Stimulated activated CD4-positive, alpha-beta T cell treated with anti-CD3 and anti-CD28 coated beads, Interleukin-15, amount 100 ng/mL, for 48 hours (primary cell): ENCODE measurements around the gene ZNF70.

Experiments
- DNase-seq, 2 donors: peaks; one replicate each; pipeline ENCODE4 v3.0.0-alpha.2; 2020; ENCODE audit warnings: low read depth in 2 of 2

ZNF70 gene

GRCh38 chr22:23750714-23751440 lies at the start of gene ZNF70:
Gene ZNF70 (minus strand): TSS chr22:23751112. CDS start chr22:23745140, 5,972 bp downstream.
- peak; percentile 58 to 76 for DNase-seq

GRCh38 chr22:23796461-23796860 lies 45.5 kb upstream of the ZNF70 start:
- no peak for DNase-seq

- no peak for DNase-seq
These were observed 42.4 kb upstream of the ZNF70 start for GRCh38 chr22:23793326-23793725.

- no peak for DNase-seq
These were observed 41.1 kb upstream of the ZNF70 start for GRCh38 chr22:23791738-23792645.

DNA sequence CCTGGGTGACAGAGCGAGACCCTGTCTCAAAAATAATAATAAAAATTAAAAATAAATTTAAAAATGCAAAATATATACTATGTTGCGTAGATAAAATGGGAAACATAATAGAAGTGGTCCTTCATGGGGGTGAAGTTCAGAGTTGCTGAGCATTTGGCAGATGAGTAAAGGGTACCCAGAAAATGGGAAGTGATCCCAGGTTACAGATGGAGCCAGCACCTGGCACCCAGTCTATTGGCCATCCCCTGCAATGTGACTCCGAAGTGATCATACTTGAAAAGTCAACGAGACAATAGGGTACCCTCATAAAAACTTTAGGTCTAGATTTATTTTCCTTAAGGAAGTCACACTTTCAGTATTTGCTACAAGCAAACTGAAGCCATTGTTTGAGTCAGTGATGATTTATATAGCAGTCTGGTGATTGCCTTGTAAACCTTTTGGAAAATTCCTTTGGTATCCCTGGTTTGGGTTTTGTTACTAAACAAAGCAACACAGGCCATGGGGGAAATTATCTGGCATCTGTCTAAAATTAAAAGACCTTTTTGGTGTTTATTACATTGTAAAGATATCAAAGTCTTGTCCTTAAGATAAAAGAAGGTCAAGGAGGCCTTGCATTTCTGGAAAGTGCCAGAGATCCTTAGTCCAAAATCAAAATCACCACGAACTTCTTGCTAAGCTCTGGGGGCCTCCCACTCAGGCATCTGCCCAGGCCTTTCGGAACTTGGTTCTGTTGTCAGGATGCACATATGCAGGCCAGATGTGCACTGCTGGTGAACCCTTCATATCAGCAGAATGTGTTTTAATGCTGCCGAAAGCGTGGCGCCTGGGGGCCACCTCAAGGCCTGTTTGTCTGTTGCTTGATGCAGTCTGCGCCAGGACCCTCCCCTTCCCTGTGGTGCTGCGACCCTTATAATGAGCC lies 40.2 kb upstream of the ZNF70 start:
- DNase-seq = no peak

- no peak for DNase-seq
These were observed 38.7 kb upstream of the ZNF70 start for GRCh38 chr22:23789638-23790037.

GRCh38 chr22:23789121-23789520 lies 38.2 kb upstream of the ZNF70 start:
- DNase-seq = no peak

GRCh38 chr22:23787910-23788309 lies 37.0 kb upstream of the ZNF70 start:
- no peak for DNase-seq

DNA sequence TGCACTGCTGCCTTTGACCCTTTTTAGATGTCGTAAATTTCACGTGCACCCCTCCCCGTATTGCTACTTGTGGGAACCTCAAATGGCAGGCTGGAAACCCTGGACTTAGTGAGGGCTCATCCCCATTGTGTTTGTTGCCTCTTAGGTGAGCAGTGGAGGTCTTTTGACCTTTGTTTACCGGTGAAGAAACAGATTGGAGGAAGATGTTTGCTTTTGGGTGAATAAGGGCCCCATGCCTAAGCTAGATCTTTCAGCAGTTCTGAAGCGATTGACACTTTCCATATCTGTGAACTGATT lies 36.6 kb upstream of the ZNF70 start:
- no peak for DNase-seq

GRCh38 chr22:23786752-23787599 lies 36.1 kb upstream of the ZNF70 start, which contains the start of gene SMARCB1:
Gene SMARCB1 (plus strand): TSS chr22:23786966. CDS start chr22:23787170, 204 bp downstream.
- DNase-seq = peak; percentile 83 to 87

DNA sequence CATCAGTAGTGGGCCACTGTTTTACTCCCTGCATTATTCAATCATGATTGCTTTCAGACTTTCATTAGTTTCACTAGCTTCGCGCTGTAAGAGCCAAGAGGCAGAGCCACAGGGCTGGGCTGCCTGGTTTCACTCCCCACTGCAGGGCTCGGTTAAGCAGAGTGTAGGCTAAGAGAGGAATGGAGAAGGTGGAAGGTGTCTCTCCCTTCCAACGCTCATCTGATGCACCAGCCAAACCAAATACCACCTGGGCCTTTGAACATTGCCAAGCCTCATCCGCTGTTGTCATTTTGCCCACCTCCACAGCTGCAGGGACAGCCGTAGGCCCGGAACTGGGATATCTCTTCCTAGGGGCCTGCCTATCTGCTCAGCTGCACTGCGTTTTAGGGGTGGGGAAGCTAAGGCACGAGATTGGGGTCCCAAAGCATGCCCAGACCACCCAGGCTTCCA lies 35.4 kb upstream of the ZNF70 start:
- DNase-seq = no peak

DNA sequence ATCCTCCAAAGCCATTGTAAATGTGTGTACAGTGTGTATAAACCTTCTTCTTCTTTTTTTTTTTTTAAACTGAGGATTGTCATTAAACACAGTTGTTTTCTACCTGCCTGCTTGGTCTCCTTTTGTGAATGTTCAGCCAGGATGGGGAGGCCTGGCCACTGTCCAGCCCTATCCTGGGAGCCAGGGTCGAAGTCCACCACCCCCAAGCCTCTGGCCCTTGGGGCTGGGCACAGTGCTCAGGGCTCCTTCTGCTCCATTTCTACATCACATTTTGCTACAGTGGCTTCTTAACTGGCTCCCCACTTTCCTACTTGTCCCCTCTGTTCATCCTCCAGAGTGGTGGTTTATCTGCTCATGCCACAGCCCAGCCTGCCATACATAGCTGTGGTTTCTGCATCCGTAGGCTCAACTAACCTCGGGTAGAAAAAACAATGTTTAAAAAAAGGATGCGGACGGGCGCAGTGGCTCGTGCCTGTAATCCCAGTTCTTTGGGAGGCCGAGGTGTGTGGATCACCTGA lies 33.4 kb upstream of the ZNF70 start:
- no peak for DNase-seq

GRCh38 chr22:23783265-23784150 lies 32.6 kb upstream of the ZNF70 start:
- no peak for DNase-seq

GRCh38 chr22:23782703-23783102 lies 31.8 kb upstream of the ZNF70 start:
- no peak for DNase-seq

DNA sequence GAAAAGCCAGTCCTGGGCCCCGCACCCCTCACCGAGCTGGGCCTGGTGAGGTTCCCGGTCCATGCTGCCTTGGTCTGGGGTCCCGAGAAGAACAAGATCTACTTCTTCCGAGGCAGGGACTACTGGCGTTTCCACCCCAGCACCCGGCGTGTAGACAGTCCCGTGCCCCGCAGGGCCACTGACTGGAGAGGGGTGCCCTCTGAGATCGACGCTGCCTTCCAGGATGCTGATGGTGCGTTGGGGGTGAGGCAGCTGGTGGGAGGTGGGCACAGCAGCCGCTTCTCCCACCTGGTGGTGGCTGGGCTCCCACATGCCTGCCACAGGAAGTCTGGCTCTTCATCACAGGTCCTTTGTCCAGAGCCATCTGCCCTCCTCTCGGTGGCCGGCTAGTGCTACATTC lies 31.3 kb upstream of the ZNF70 start:
- DNase-seq = no peak

DNA sequence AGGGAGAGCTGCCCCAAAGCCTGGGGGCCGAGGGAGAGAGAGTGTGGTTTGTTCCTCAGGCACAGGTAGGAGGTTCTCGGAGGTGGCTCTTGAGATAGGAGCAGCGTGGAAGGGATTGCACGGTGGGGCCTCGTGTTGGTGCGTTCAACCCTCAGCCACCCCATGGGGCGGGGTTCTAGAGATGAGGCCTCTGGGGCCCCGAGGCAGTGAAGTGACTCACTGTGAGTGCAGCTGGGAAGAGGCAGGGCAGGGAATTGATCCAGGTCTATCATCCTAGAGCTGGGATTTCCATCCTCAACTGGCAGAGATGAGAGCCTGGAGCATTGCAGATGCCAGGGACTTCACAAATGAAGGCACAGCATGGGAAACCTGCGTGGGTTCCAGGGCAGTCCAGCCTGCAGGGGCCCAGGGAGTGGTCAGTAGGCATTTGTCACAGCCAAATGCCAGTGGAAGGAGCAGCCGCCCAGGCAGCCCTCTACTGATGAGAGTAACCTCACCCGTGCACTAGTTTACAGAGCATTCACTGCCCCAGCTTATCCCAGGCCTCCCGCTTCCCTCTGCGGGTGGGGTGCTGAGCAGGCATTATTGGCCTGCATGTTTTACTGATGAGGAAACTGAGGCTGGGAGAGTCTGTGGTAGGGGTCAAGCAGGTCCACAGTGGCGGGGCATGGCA lies 30.7 kb upstream of the ZNF70 start:
- DNase-seq = no peak

- DNase-seq = no peak
These were observed 30.2 kb upstream of the ZNF70 start for GRCh38 chr22:23781065-23781464.

DNA sequence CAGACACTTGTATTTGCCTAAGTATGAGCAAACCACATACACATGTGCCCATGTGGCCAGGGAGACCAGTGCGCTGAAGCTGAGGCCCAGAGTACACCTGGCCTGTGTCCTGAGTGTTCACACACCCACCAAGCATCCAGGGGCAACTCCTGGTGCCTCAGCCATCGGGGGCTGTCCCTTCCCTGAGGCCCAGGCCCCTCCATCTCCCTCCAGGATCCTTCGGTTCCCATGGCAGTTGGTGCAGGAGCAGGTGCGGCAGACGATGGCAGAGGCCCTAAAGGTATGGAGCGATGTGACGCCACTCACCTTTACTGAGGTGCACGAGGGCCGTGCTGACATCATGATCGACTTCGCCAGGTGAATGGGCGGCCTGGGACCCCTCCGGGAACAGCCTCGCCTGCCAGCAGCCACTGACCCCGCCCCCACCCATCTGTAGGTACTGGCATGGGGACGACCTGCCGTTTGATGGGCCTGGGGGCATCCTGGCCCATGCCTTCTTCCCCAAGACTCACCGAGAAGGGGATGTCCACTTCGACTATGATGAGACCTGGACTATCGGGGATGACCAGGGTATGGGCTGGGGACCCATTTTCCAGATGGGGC lies 29.3 kb upstream of the ZNF70 start:
- no peak for DNase-seq

DNA sequence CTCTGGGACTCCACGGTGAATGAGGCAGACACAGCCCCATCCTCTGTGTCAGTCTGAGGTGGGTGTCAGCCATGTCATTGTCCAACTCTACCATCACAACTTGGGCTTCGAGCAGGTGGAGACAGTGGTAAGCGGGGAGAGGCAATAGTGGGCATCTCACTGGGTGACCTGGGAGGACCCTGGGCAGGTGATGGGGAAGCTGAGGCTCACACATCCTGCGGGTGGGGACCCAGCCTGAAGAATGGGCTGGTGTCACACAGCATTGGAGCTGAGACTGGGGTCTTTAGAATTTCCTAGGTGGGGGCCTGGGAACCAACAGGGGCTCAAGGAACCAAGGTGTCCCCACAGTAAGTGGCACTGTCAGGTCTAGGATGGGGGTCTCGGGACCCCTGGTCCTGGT lies 28.8 kb upstream of the ZNF70 start:
- DNase-seq = no peak
